HG03064 (cell line): ENCODE data around the gene DMRT1.
"Not testable (repeated sequence)": the region's sequence is repeated elsewhere in the genome, so short reads cannot be mapped to it uniquely, and the experiment has no call there.

ENCODE experiments used
- ATAC-seq: cut with Tn5 transposase; IDR thresholded peaks from one replicate; pipeline ENCODE4 v1.9.1; 2021; ENCODE audit warnings: low read depth; ENCODE audit not compliant: unreplicated experiment

DMRT1 gene

DNA sequence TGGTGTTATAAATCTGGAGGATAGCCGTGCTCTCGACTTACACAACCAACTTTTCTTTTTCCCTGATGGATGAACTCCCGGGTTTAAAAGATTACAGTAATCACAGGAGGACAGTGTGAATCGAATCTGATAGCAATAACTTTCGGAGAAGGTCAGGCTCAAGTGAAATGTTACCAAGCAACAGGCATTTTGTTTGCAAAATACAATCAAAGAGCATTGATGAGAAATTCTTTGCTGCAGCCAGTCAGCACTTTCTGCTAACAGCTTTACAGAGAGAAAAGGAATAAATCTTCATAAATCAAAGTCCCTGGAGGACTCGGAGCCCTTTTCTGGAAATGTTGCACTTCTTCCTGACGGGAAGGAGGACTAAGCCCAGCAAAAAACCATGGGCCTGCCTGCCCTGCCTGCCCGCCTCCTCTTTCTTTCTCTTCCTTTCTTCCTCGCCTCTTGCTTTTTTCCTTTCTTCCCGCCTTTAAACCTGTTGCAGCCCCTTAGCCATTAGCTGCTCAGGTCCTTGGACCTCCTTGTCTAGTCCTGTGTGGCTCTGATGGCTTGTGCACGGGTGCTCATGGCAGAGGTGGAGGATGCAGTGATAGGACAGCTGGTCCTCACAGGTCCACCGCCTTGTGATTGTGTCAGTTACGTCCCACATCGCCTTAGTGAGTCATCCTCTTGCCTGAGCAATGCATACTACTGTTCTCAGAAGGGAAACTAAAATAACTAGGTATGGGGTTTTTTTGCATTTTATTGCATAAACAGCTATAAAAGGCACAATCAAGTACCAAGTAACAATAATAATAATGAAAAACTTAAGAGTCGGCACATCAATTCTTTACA, 141.1 kb downstream of the DMRT1 start:
- ATAC-seq, result no peak

DNA sequence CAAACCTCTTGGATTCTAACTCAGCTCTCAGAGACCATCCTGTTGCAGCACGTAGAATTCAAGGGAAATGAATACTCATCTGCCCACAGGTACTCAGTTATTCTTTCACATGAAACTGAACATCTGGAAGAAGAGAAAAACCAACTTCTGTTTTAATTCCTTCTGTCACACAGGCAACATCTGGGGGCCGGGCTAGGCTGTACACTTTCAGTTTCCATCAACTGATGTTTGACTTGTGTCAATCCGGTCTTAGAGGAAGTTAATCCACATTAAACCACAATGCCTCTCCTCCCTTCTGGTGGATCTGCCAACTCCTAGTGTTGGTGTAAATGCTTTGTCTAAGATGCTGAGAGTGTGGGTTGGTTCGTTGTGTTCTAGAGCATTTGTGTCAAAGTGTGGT, 152.5 kb downstream of the DMRT1 start:
- no peak for ATAC-seq

DNA sequence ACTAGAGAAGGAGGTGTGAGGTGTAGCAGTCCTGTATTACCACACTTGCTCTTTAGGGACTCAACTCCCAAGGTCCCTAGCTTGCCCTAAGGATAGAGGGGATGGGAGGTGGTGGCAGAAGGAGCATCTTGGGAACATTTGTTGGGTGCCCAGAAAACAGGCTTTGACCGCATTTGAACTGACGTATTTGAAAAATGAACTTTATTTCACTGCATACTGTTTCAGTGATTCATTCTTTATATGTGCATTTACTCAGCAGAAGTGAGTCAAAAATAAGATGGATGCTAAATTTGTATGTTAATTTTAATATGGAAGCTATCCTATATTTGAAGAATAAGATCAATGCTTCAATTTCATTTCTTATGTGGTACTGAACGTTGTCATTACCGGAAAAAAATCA, 153.7 kb downstream of the DMRT1 start:
- ATAC-seq, result no peak

DNA sequence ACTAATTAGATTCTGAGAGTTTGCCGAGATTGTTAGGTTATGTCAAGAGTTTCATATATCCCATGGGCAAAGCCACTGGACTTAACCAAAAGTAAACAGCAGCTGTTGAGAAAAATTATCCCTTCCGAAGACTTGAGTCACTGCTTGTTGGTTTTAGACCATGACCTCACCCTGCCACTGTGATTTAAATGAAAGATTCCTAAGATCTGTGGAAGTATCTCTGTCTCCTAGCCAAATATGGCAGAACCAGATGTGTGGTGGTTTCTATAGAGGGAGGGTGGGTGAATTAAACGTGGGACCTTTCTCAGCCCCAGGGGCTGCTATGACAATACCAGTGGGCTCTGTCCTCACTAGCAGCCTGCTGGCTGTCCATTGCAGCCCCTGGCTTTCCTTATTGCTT, 154.3 kb downstream of the DMRT1 start:
- no peak for ATAC-seq

- not testable (repeated sequence) for ATAC-seq
These were observed 157.0 kb downstream of the DMRT1 start for GRCh38 chr9:998299-999110.

- no peak for ATAC-seq
These were observed 160.3 kb downstream of the DMRT1 start for GRCh38 chr9:1001838-1002237.

GRCh38 chr9:1002678-1003077, 161.2 kb downstream of the DMRT1 start:
- ATAC-seq, result no peak

- ATAC-seq, result peak; percentile 48
These were observed 163.7 kb downstream of the DMRT1 start for GRCh38 chr9:1005043-1005667.

DNA sequence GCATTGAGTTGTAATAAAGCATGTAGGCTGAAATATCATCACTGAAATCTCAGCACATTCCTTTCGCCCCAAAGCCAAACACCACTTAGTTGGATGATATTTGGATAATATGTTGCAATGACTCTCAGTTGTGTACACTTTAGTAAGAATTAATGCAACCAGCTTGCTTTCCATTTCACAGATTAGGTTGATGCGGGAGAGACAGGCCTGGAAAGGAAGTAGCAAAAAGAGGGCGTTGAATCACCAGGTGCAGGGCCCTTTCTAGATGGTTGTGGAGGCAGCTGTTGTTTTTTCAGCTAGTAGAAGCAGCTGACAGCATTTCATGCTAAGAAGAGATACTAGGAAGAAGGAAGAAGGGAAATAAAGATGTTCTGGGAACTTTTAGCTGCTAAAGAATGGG, 165.8 kb downstream of the DMRT1 start:
- ATAC-seq, result no peak

DNA sequence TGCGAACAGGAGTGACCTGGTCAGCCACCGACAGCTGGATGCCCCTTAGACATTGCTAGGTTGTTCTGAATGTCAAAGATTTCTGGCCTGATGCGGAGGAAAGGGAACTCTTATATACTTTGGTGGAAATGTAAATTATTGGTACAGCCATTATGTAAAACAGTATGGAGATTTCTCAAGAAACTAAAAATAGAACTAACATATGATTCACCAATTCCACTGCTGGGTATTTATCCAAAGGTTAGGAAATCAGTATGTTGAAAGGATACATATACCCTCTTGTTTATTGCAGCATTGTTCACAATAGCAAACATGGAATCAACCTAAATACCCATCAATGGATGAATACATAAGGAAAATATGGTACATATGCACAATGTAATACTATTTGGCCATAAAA, 166.7 kb downstream of the DMRT1 start:
- no peak for ATAC-seq

DNA sequence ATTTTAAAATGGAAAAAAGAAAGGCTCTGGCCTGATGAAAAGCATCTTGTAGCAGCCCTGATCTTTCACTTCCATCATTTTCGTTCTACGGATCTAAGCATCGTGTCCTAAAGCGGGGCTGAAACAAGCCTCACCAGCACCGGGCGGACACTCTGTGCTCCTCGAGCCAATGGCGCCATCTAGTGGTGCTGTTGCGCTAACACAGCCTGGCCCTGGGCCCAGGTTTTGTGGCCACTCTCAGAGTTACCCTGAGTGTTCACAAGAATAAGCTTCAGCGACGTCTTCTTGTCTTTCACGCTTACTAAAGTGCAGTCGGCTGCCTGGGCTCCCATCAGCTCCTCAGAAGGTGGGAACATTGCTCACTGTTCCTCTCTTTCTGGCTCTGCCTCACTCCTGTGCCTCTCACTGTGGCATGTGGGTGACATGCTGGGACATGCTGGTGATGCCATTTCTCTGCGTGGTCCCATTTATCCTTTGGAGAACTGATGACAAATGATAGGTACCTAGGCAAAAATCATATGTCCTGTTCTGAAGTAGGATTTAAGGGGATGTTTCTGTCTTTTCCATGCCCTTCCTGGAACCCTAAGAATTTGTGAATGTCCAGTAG, 167.7 kb downstream of the DMRT1 start:
- peak; percentile 95 for ATAC-seq

GRCh38 chr9:1013021-1013420, 171.5 kb downstream of the DMRT1 start:
- ATAC-seq, result no peak

GRCh38 chr9:1014225-1014624, 172.7 kb downstream of the DMRT1 start:
- ATAC-seq, result no peak

- ATAC-seq, result no peak
These were observed 173.1 kb downstream of the DMRT1 start for GRCh38 chr9:1014640-1015039.

GRCh38 chr9:1018121-1018520, 176.6 kb downstream of the DMRT1 start:
- no peak for ATAC-seq
